HepG2 (cell line): ENCODE measurements around the gene TOR4A. TPM values are rescaled to one million over a fixed set of nuclear protein-coding genes. Genes with fewer than 3 reads are reported as not detected.
A peak's percentile ranks its signal among the peaks of the same experiment; 100 is the strongest.

Source experiments
- ATAC-seq: fragments of 200-7000 bp; cut with Tn5 transposase; 3 replicates; pipeline ENCODE4 v1.9.1; 2020; ENCODE audit warnings: mild to moderate bottlenecking, moderate library complexity
- BruUV-seq: library from RNA; stranded (reverse); fragments of 400-500 nt; replicated peaks from 2 replicates; lab custom pipeline; 2021; lab: Mats Ljungman, UMichigan
- CTCF ChIA-PET: fragments of 300-600 bp; formaldehyde crosslinking; extraction: SDS; loops from one replicate; lab custom pipeline; 2021; ENCODE audit warnings: low total read pairs, inconsistent platforms, low intra/inter-chr PET ratio; lab: Yijun Ruan, JAX
- POLR2A ChIA-PET: fragments of 350-600 bp; sonication (Branson Sonifier 250); formaldehyde crosslinking; loops from one replicate; lab custom pipeline; 2020; ENCODE audit warnings: antibody characterized with exemption, inconsistent platforms; lab: Yijun Ruan, JAX
- DNase-seq: peaks from one replicate; pipeline ENCODE4 v3.0.0-alpha.2; 2015; ENCODE audit warnings: low spot score
- FAIRE-seq: peaks from 3 replicates; lab custom pipeline; 2011; peaks lifted over from hg19 to GRCh38; lab: Jason Lieb, UNC
- H2AFZ ChIP-seq: one replicate; pipeline ENCODE4 v1.6.1; 2011; ENCODE audit warnings: low read length, inconsistent platforms
- H3K27ac ChIP-seq: fragments of 300-600 bp; 3 replicates; pipeline ENCODE4 v1.8.0; 2011; ENCODE audit warnings: mixed run types, mild to moderate bottlenecking, mixed read lengths, low read length, inconsistent platforms; ENCODE audit not compliant: insufficient read depth; ENCODE audit errors: extremely low read length
- H3K27me3 ChIP-seq, 2 experiments: fragments of 200-600 bp in 1 of 2; 2 replicates in 1 of 2; 3 replicates in 1 of 2; pipeline versions ENCODE4 v1.6.0 to v1.8.0; 2011; ENCODE audit warnings: low read length in 2 of 2, mild to moderate bottlenecking in 2 of 2, moderate library complexity in 2 of 2, inconsistent platforms in 1 of 2; ENCODE audit not compliant: insufficient read depth in 2 of 2, control insufficient read depth in 1 of 2
- H3K36me3 ChIP-seq, 2 experiments: fragments of 200-600 bp in 1 of 2; replicated peaks in 1 of 2; 2 replicates in 1 of 2; 3 replicates in 1 of 2; pipeline versions ENCODE4 v1.5.1 to v1.8.0; 2011; ENCODE audit warnings: low read length in 2 of 2, inconsistent platforms in 1 of 2; ENCODE audit not compliant: insufficient read depth in 2 of 2, control insufficient read depth in 1 of 2
- H3K4me1 ChIP-seq: 2 replicates; pipeline ENCODE4 v1.5.1; 2012; ENCODE audit warnings: low read length, inconsistent platforms; ENCODE audit not compliant: insufficient read depth
- H3K4me2 ChIP-seq: 2 replicates; pipeline ENCODE4 v1.6.0; 2011; ENCODE audit warnings: low read depth, low read length, inconsistent platforms
- H3K4me3 ChIP-seq, 3 experiments: fragments of 200-600 bp in 1 of 3; sonication (generic), shearing (Covaris generic) in 1 of 3; replicated peaks in 1 of 3; 2 replicates each; pipeline ENCODE4 v1.5.1; 2011 to 2016; ENCODE audit warnings: low read length in 3 of 3, inconsistent platforms in 2 of 3, low read depth in 2 of 3, mild to moderate bottlenecking in 2 of 3, control low read depth in 1 of 3, mixed read lengths in 1 of 3; ENCODE audit not compliant: insufficient read depth in 1 of 3
- H3K79me2 ChIP-seq: one replicate; pipeline ENCODE4 v1.6.1; 2011; ENCODE audit warnings: low read length, inconsistent platforms; ENCODE audit not compliant: insufficient read depth
- H3K9ac ChIP-seq: 2 replicates; pipeline ENCODE4 v1.6.0; 2011; ENCODE audit warnings: mild to moderate bottlenecking, low read depth, low read length, inconsistent platforms; ENCODE audit not compliant: insufficient read depth
- H3K9me3 ChIP-seq: 2 replicates; pipeline ENCODE4 v1.5.1; 2012; ENCODE audit warnings: mild to moderate bottlenecking, low read length
- H4K20me1 ChIP-seq: 2 replicates; pipeline ENCODE4 v1.6.0; 2011; ENCODE audit warnings: inconsistent platforms, mild to moderate bottlenecking, low read length, moderate library complexity; ENCODE audit not compliant: insufficient read depth
- ATF3 ChIP-seq: sonication (generic); formaldehyde crosslinking; IDR thresholded peaks from 2 replicates; pipeline ENCODE4 v1.4.0; 2020; ENCODE audit warnings: missing genetic modification reagents
- CBX5 ChIP-seq: sonication (generic); formaldehyde crosslinking; IDR thresholded peaks from 2 replicates; pipeline ENCODE4 v1.4.0; 2020; ENCODE audit warnings: missing genetic modification reagents, borderline replicate concordance
- CC2D1A ChIP-seq: sonication (generic); formaldehyde crosslinking; IDR thresholded peaks from 2 replicates; pipeline ENCODE4 v1.8.1; 2023; ENCODE audit warnings: mild to moderate bottlenecking, missing genetic modification reagents
- ESRRA ChIP-seq: sonication (generic); formaldehyde crosslinking; IDR thresholded peaks from 2 replicates; pipeline ENCODE4 v1.5.1; 2020; ENCODE audit warnings: mild to moderate bottlenecking, low read depth, missing genetic modification reagents
- GFI1 ChIP-seq: sonication (generic); formaldehyde crosslinking; IDR thresholded peaks from 2 replicates; pipeline ENCODE4 v1.5.0; 2020; ENCODE audit warnings: missing genetic modification reagents, mild to moderate bottlenecking, borderline replicate concordance
- HNF4G ChIP-seq, 2 experiments: sonication (generic) in 1 of 2; formaldehyde crosslinking in 1 of 2; IDR thresholded peaks; 2 replicates each; pipeline versions ENCODE4 v1.4.0 to v1.6.1; 2011 to 2020; ENCODE audit warnings: borderline replicate concordance in 2 of 2, low read depth in 2 of 2, mild to moderate bottlenecking in 2 of 2, low read length in 1 of 2, missing genetic modification reagents in 1 of 2, moderate library complexity in 1 of 2
- MYC ChIP-seq: sonication (generic); formaldehyde crosslinking; IDR thresholded peaks from 2 replicates; pipeline ENCODE4 v1.9.0; 2021; ENCODE audit warnings: missing genetic modification reagents, borderline replicate concordance
- NR2F2 ChIP-seq: IDR thresholded peaks from 2 replicates; pipeline ENCODE4 v1.6.1; 2012; ENCODE audit warnings: low read depth, inconsistent platforms, borderline replicate concordance
- RBFOX2 ChIP-seq: fragments of 200-400 bp; formaldehyde crosslinking; IDR thresholded peaks from 2 replicates; pipeline ENCODE4 v1.6.1; 2017; ENCODE audit warnings: low read depth, mild to moderate bottlenecking, low read length
- ZBTB43 ChIP-seq: sonication (generic); formaldehyde crosslinking; conservative IDR thresholded peaks from 2 replicates; pipeline ENCODE4 v1.4.0; 2020; ENCODE audit warnings: missing genetic modification reagents
- ZC3H13 ChIP-seq: sonication (generic); formaldehyde crosslinking; IDR thresholded peaks from 2 replicates; pipeline ENCODE4 v1.8.1; 2023; ENCODE audit warnings: mild to moderate bottlenecking, missing genetic modification reagents, moderate library complexity
- ZFP1 ChIP-seq: IDR thresholded peaks from 2 replicates; pipeline ENCODE4 v1.6.1; 2016
- ZFX ChIP-seq: sonication (generic); formaldehyde crosslinking; IDR thresholded peaks from 2 replicates; pipeline ENCODE4 v1.4.0; 2020; ENCODE audit warnings: mild to moderate bottlenecking, low read depth, missing genetic modification reagents, moderate library complexity
- WGBS: methylation state at CpG from one replicate; pipeline ENCODE4 v1.1.6; 2017; ENCODE audit warnings: low lambda C conversion rate; 5-methylcytosine and 5-hydroxymethylcytosine counted together
- in situ Hi-C: cut with HindIII; loops from 2 replicates; pipeline ENCODE4 v1.10.0; 2017; ENCODE audit warnings: low pct_unique_long_range_greater_than_20kb; ENCODE audit not compliant: extremely low pct_ligation_motif_present
- intact Hi-C: fragments of 100-400 bp; cut with micrococcal nuclease; formaldehyde crosslinking; loops from one replicate; pipeline ENCODE4 v1.10.0; 2022; ENCODE audit not compliant: unreplicated experiment
- polyA plus RNA-seq, 8 experiments: library from polyadenylated mRNA; depleted of rRNA in 3 of 8; stranded (reverse) in 7 of 8; unstranded in 1 of 8; fragments of >200 nt; fragmentation: Illumina TruSeq in 4 of 8; extraction: Trizol in 4 of 8; gene quantifications; 2 replicates each; pipeline versions ENCODE4 v1.2.1 to v1.2.3, GENCODE V29; 2011 to 2016; ENCODE audit warnings: low read depth in 4 of 8, missing spikeins in 1 of 8, mixed read lengths in 1 of 8; ENCODE audit not compliant: insufficient read depth in 1 of 8
- total RNA-seq, 5 experiments: library from RNA; depleted of rRNA; stranded (reverse); fragments of >200 nt; fragmentation: Illumina TruSeq; extraction: Trizol; gene quantifications; 2 replicates each; pipeline ENCODE4 v1.2.3, GENCODE V29; 2016; ENCODE audit warnings: low read depth in 1 of 5

The TOR4A gene
- total and polyA plus RNA-seq, 2 of the 13 experiments (the other 11 are each of a cell fraction or from before 2014, with no cell fraction given): 11.1 to 14.2 TPM

- no peaks in the 10 kb centered on the region for H3K36me3 ChIP-seq
- FAIRE-seq (no peak), ATAC-seq (0 out of 3 replicates have a peak, but pooled peaks have one; percentile 2), DNase-seq (no peak)
- no peak overlapping the region for H3K27ac ChIP-seq
- peak overlapping the region; percentile 80 for H3K4me2 ChIP-seq
- H3K27me3 ChIP-seq: peaks cover 4 to 21% of the 10 kb centered on the region in 2 experiments; a peak in 4 of 5 replicates
- no TSS peak for BruUV-seq
- 47% methylated on average over 29 of the region's 29 CpGs for WGBS
- ChIA-PET CTCF (no interaction called here), POLR2A (interaction anchor here (1.0 to 1.5 kb wide), 4 partner anchors 9 to 53 kb away, joined by 3 to 11 read pairs (median 5); partner anchors contain the start of genes NRARP, TOR4A and TUBB4B)
- H3K4me3 ChIP-seq: peak overlapping the region; percentile 47 to 67 (median 55)
- intact Hi-C loops: no loop called here
- in situ Hi-C loops: loop anchor here (5.0 kb wide), 1 partner anchor 114 kb away; no protein-coding TSS in a partner anchor
- peaks cover 59% of the 10 kb centered on the region for H3K4me1 ChIP-seq
- no peaks in the 10 kb centered on the region for H3K9me3 ChIP-seq
- peak overlapping the region; percentile 44 for H3K9ac ChIP-seq
- no peaks in the 10 kb centered on the region for H3K79me2 ChIP-seq
- peak overlapping the region; percentile 58 for H2AFZ ChIP-seq
- H4K20me1 ChIP-seq: no peaks in the 10 kb centered on the region
- no peak for TF ChIP-seq ZFX (CRISPR knock-in tag)
- peak; percentile 38; the same call in 1 of the 2 replicates for TF ChIP-seq ZBTB43 (CRISPR knock-in tag)
Measured at GRCh38 chr9:137293482-137294090, 16.1 kb downstream of the TOR4A start.

- peak; percentile 76 for FAIRE-seq
- in situ Hi-C loops: loop anchor here (5.0 kb wide), 1 partner anchor 113 kb away; no protein-coding TSS in a partner anchor
- peak overlapping the region; percentile 33 for H2AFZ ChIP-seq
- TF ChIP-seq ESRRA: no peak
- no peak for TF ChIP-seq CBX5
- TF ChIP-seq CC2D1A (CRISPR knock-in tag): no peak
- no peak for TF ChIP-seq ATF3 (CRISPR knock-in tag)
- TF ChIP-seq ZC3H13: no peak
- TF ChIP-seq HNF4G (IDR thresholded peaks at IDR 0.05; ENCODE audit: borderline replicate concordance, low read depth, low read length): no peak
- no peak for TF ChIP-seq HNF4G (CRISPR knock-in tag; IDR thresholded peaks at IDR 0.05; ENCODE audit: borderline replicate concordance, low read depth)
- TF ChIP-seq MYC (CRISPR knock-in tag): peak; percentile 42; the same call in 1 of the 2 replicates
- TF ChIP-seq ZFP1: 0 out of 2 replicates have a peak, but pooled peaks have one; percentile 38
- TF ChIP-seq RBFOX2: no peak
- TF ChIP-seq GFI1 (CRISPR knock-in tag): no peak
- TF ChIP-seq NR2F2: no peak
Measured at GRCh38 chr9:137294091-137294680, 16.7 kb downstream of the TOR4A start.

More at GRCh38 chr9:137294091-137294680, 16.7 kb downstream of the TOR4A start:
- Histone ChIP-seq H3K36me3 (no peaks in the 10 kb centered on the region), H4K20me1 (no peaks in the 10 kb centered on the region), H3K9me3 (no peaks in the 10 kb centered on the region), H3K4me1 (peaks cover 62% of the 10 kb centered on the region), H3K27me3 (peaks cover 4 to 27% of the 10 kb centered on the region in 2 experiments; a peak in 4 of 5 replicates), H3K79me2 (no peaks in the 10 kb centered on the region), H3K27ac (no peak overlapping the region), H3K4me2 (peak overlapping the region; percentile 80), H3K9ac (peak overlapping the region; percentile 44), H3K4me3 (peak overlapping the region; percentile 47 to 67 (median 55))
- peak; percentile 80 for DNase-seq
- ATAC-seq: peak; percentile 70
- no TSS peak for BruUV-seq
- 3% methylated on average over 11 of the region's 11 CpGs for WGBS
- ChIA-PET CTCF (no interaction called here), POLR2A (interaction anchor here (1.0 to 1.5 kb wide), 4 partner anchors 8 to 54 kb away, joined by 3 to 11 read pairs (median 5); partner anchors contain the start of genes NRARP, TOR4A and TUBB4B)
- intact Hi-C loops: no loop called here
